C4-2B (cell line): ENCODE data around the gene BLOC1S6.

ENCODE experiments used
- CTCF ChIP-seq: fragments of 450-650 bp; conservative IDR thresholded peaks from 2 replicates; pipeline ENCODE4 v1.5.1; 2017; ENCODE audit warnings: mild to moderate bottlenecking
- ZFX ChIP-seq: fragments of 450-650 bp; IDR thresholded peaks from 2 replicates; pipeline ENCODE4 v1.6.1; 2017

- TF ChIP-seq CTCF: no peak
- TF ChIP-seq ZFX: no peak
These were observed 31.6 kb downstream of the BLOC1S6 start for GRCh38 chr15:45618813-45619212.
